ENCODE results near the gene SLC25A41.
"Not testable (repeated sequence)": the region's sequence is repeated elsewhere in the genome, so short reads cannot be mapped to it uniquely, and the experiment has no call there.

SLC25A41 gene

GRCh38 chr19:6409346-6409745 lies 24.2 kb downstream of the SLC25A41 start:
- Histone ChIP-seq H3K4me3 (ENCODE audit: low read length) (no peak overlapping the region), H3K27me3 (ENCODE audit: control insufficient read depth, insufficient read depth, low read length) (no peaks in the 10 kb centered on the region), H3K27ac (ENCODE audit: low read depth, low read length) (no peak overlapping the region), H3K4me1 (ENCODE audit: control insufficient read depth, insufficient read depth, low read length) (no peaks in the 10 kb centered on the region), H3K9ac (ENCODE audit: low read length) (no peak overlapping the region), H3K36me3 (ENCODE audit: control insufficient read depth, insufficient read depth, low read length) (peaks cover 4% of the 10 kb centered on the region)

- H3K9ac ChIP-seq (ENCODE audit: low read length) = no peak overlapping the region
- H3K4me1 ChIP-seq (ENCODE audit: control insufficient read depth, insufficient read depth, low read length) = no peaks in the 10 kb centered on the region
- H3K36me3 ChIP-seq (ENCODE audit: control insufficient read depth, insufficient read depth, low read length) = no peaks in the 10 kb centered on the region
- no peak overlapping the region for H3K27ac ChIP-seq (ENCODE audit: low read depth, low read length)
- no peak overlapping the region for H3K4me3 ChIP-seq (ENCODE audit: low read length)
- no peaks in the 10 kb centered on the region for H3K27me3 ChIP-seq (ENCODE audit: control insufficient read depth, insufficient read depth, low read length)
Measured at GRCh38 chr19:6406401-6406800, 27.2 kb downstream of the SLC25A41 start.

GRCh38 chr19:6402837-6403608 lies 30.5 kb downstream of the SLC25A41 start:
- Histone ChIP-seq H3K4me3 (ENCODE audit: low read length) (no peak overlapping the region), H3K27me3 (ENCODE audit: control insufficient read depth, insufficient read depth, low read length) (no peaks in the 10 kb centered on the region), H3K27ac (ENCODE audit: low read depth, low read length) (no peak overlapping the region), H3K4me1 (ENCODE audit: control insufficient read depth, insufficient read depth, low read length) (no peaks in the 10 kb centered on the region), H3K36me3 (ENCODE audit: control insufficient read depth, insufficient read depth, low read length) (no peaks in the 10 kb centered on the region), H3K9ac (ENCODE audit: low read length) (no peak overlapping the region)

- Histone ChIP-seq H3K4me1 (ENCODE audit: control insufficient read depth, insufficient read depth, low read length) (no peaks in the 10 kb centered on the region), H3K4me3 (ENCODE audit: low read length) (no peak overlapping the region), H3K36me3 (ENCODE audit: control insufficient read depth, insufficient read depth, low read length) (no peaks in the 10 kb centered on the region), H3K27me3 (ENCODE audit: control insufficient read depth, insufficient read depth, low read length) (no peaks in the 10 kb centered on the region), H3K27ac (ENCODE audit: low read depth, low read length) (no peak overlapping the region), H3K9ac (ENCODE audit: low read length) (no peak overlapping the region)
Measured at GRCh38 chr19:6402058-6402457, 31.5 kb downstream of the SLC25A41 start.

- not testable (repeated sequence) for H3K9ac ChIP-seq (ENCODE audit: low read length); H3K4me3 ChIP-seq (ENCODE audit: low read length); H3K4me1 ChIP-seq (ENCODE audit: control insufficient read depth, insufficient read depth, low read length); H3K27me3 ChIP-seq (ENCODE audit: control insufficient read depth, insufficient read depth, low read length); H3K36me3 ChIP-seq (ENCODE audit: control insufficient read depth, insufficient read depth, low read length); H3K27ac ChIP-seq (ENCODE audit: low read depth, low read length)
Measured at GRCh38 chr19:6400062-6400944, 33.3 kb downstream of the SLC25A41 start.

- H3K4me1 ChIP-seq (ENCODE audit: control insufficient read depth, insufficient read depth, low read length) = peaks cover 12% of the 10 kb centered on the region
- H3K27me3 ChIP-seq (ENCODE audit: control insufficient read depth, insufficient read depth, low read length) = no peaks in the 10 kb centered on the region
Measured at GRCh38 chr19:6396305-6396704, 37.3 kb downstream of the SLC25A41 start.

GRCh38 chr19:6394831-6395230 lies 38.7 kb downstream of the SLC25A41 start:
- Histone ChIP-seq H3K4me3 (ENCODE audit: low read length) (no peak overlapping the region), H3K27me3 (ENCODE audit: control insufficient read depth, insufficient read depth, low read length) (no peaks in the 10 kb centered on the region), H3K4me1 (ENCODE audit: control insufficient read depth, insufficient read depth, low read length) (peaks cover 12% of the 10 kb centered on the region), H3K36me3 (ENCODE audit: control insufficient read depth, insufficient read depth, low read length) (peaks cover 2% of the 10 kb centered on the region), H3K9ac (ENCODE audit: low read length) (no peak overlapping the region), H3K27ac (ENCODE audit: low read depth, low read length) (no peak overlapping the region)

More at GRCh38 chr19:6396305-6396704, 37.3 kb downstream of the SLC25A41 start:
- Histone ChIP-seq H3K27ac (ENCODE audit: low read depth, low read length) (no peak overlapping the region), H3K9ac (ENCODE audit: low read length) (no peak overlapping the region), H3K36me3 (ENCODE audit: control insufficient read depth, insufficient read depth, low read length) (no peaks in the 10 kb centered on the region), H3K4me3 (ENCODE audit: low read length) (no peak overlapping the region)

GRCh38 chr19:6393983-6394412 lies 39.6 kb downstream of the SLC25A41 start:
- peaks cover 3% of the 10 kb centered on the region for H3K36me3 ChIP-seq (ENCODE audit: control insufficient read depth, insufficient read depth, low read length)
- H3K4me1 ChIP-seq (ENCODE audit: control insufficient read depth, insufficient read depth, low read length) = peaks cover 12% of the 10 kb centered on the region
- no peaks in the 10 kb centered on the region for H3K27me3 ChIP-seq (ENCODE audit: control insufficient read depth, insufficient read depth, low read length)
- H3K27ac ChIP-seq (ENCODE audit: low read depth, low read length) = peak overlapping the region; percentile 100
- peak overlapping the region; percentile 88 for H3K9ac ChIP-seq (ENCODE audit: low read length)
- peak overlapping the region; percentile 91 for H3K4me3 ChIP-seq (ENCODE audit: low read length)

- Histone ChIP-seq H3K9ac (ENCODE audit: low read length) (peak within 1 kb of the TSS; percentile 88), H3K36me3 (ENCODE audit: control insufficient read depth, insufficient read depth, low read length) (peaks cover 7% of the 10 kb centered on the region), H3K4me3 (ENCODE audit: low read length) (peak within 1 kb of the TSS; percentile 91), H3K27me3 (ENCODE audit: control insufficient read depth, insufficient read depth, low read length) (no peaks in the 10 kb centered on the region), H3K27ac (ENCODE audit: low read depth, low read length) (peak within 1 kb of the TSS; percentile 100), H3K4me1 (ENCODE audit: control insufficient read depth, insufficient read depth, low read length) (peaks cover 12% of the 10 kb centered on the region)
Measured at GRCh38 chr19:6393074-6393982, 40.2 kb downstream of the SLC25A41 start, which contains the start of gene GTF2F1. TSS of gene GTF2F1 (minus strand) at chr19:6393164. CDS start at chr19:6392995, 169 bp downstream.

- Histone ChIP-seq H3K4me3 (ENCODE audit: low read length) (peak overlapping the region; percentile 91), H3K36me3 (ENCODE audit: control insufficient read depth, insufficient read depth, low read length) (peaks cover 11% of the 10 kb centered on the region), H3K27ac (ENCODE audit: low read depth, low read length) (peak overlapping the region; percentile 100), H3K27me3 (ENCODE audit: control insufficient read depth, insufficient read depth, low read length) (no peaks in the 10 kb centered on the region), H3K9ac (ENCODE audit: low read length) (peak overlapping the region; percentile 78), H3K4me1 (ENCODE audit: control insufficient read depth, insufficient read depth, low read length) (peaks cover 12% of the 10 kb centered on the region)
Measured at GRCh38 chr19:6392221-6393073, 41.1 kb downstream of the SLC25A41 start.

GRCh38 chr19:6387372-6387771 lies 46.2 kb downstream of the SLC25A41 start:
- Histone ChIP-seq H3K27ac (ENCODE audit: low read depth, low read length) (no peak overlapping the region), H3K9ac (ENCODE audit: low read length) (no peak overlapping the region), H3K27me3 (ENCODE audit: control insufficient read depth, insufficient read depth, low read length) (no peaks in the 10 kb centered on the region), H3K36me3 (ENCODE audit: control insufficient read depth, insufficient read depth, low read length) (peaks cover 29% of the 10 kb centered on the region), H3K4me1 (ENCODE audit: control insufficient read depth, insufficient read depth, low read length) (peaks cover 4% of the 10 kb centered on the region), H3K4me3 (ENCODE audit: low read length) (no peak overlapping the region)

All from rectal smooth muscle tissue (tissue), 1 donor.